C4-2B (cell line): ENCODE data around the gene FAM98B.

Experiments used
- H3K27ac ChIP-seq: fragments of 450-650 bp; 2 replicates; pipeline ENCODE4 v1.5.1; 2017
- CTCF ChIP-seq: fragments of 450-650 bp; conservative IDR thresholded peaks from 2 replicates; pipeline ENCODE4 v1.5.1; 2017; ENCODE audit warnings: mild to moderate bottlenecking
- ZFX ChIP-seq: fragments of 450-650 bp; IDR thresholded peaks from 2 replicates; pipeline ENCODE4 v1.6.1; 2017

The FAM98B gene

GRCh38 chr15:38534691-38535090 lies 80.8 kb downstream of the FAM98B start:
- TF ChIP-seq CTCF (no peak), ZFX (no peak)
- no peak overlapping the region for H3K27ac ChIP-seq

GRCh38 chr15:38535491-38536200 lies 81.7 kb downstream of the FAM98B start:
- no peak overlapping the region for H3K27ac ChIP-seq

GRCh38 chr15:38536201-38536676 lies 82.3 kb downstream of the FAM98B start:
- no peak overlapping the region for H3K27ac ChIP-seq
- no peak for TF ChIP-seq CTCF
- TF ChIP-seq ZFX = no peak

More at GRCh38 chr15:38535491-38536200, 81.7 kb downstream of the FAM98B start:
- TF ChIP-seq ZFX = no peak
- TF ChIP-seq CTCF = no peak
